Measurements from ENCODE around the gene GGCT. TPM values are rescaled to one million over a fixed set of nuclear protein-coding genes. Genes with fewer than 3 reads are reported as not detected.

The GGCT gene
- total RNA-seq, 3 donors from 2014 or later (not counting 1 experiment from before 2014, with no cell fraction given), result 8.7 to 10.8 (median 9.2) TPM

DNA sequence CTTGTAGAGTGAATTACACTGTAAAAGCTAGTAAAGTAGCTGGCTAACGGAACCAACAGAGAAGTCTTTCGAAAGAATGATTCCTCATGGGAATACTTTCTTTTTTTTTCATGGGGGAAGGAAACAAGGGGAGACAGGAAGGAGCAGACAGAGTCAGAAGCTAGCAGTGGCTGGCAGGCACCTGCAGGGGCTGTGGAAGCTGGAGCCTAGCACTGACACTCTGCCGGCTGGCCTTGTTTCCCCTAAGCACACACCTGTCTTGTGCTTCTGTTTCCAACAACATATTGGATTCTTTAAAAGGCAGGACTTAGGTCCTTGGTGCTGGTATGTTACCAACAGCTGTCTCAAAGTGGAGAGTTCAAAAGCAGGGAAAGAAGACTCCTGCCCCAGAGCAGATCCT is 50.7 kb downstream of the GGCT start:
- H3K27me3 ChIP-seq (ENCODE audit: control insufficient read depth, insufficient read depth, low read length), result no peaks in the 10 kb centered on the region
- no peak overlapping the region for H3K27ac ChIP-seq (ENCODE audit: low read length)
- WGBS (ENCODE audit: insufficient coverage), result 72% methylated on average over 3 of the region's 3 CpGs
- no peak overlapping the region for H3K27ac Mint-ChIP-seq
- intact Hi-C loops (cut with micrococcal nuclease), result no loop called here
- no peaks in the 10 kb centered on the region for H3K36me3 Mint-ChIP-seq
- H3K4me3 ChIP-seq (ENCODE audit: low read length), result no peak overlapping the region
- peaks cover 69% of the 10 kb centered on the region for H3K36me3 ChIP-seq (ENCODE audit: control insufficient read depth, insufficient read depth, low read length)
- no peaks in the 10 kb centered on the region for H3K4me1 Mint-ChIP-seq
- H3K4me1 ChIP-seq (ENCODE audit: control insufficient read depth, insufficient read depth, low read length), result no peaks in the 10 kb centered on the region
- H3K4me3 Mint-ChIP-seq, result no peak overlapping the region
- DNase-seq, result no peak
- ATAC-seq, result no peak
- TF ChIP-seq, protein P1, sequence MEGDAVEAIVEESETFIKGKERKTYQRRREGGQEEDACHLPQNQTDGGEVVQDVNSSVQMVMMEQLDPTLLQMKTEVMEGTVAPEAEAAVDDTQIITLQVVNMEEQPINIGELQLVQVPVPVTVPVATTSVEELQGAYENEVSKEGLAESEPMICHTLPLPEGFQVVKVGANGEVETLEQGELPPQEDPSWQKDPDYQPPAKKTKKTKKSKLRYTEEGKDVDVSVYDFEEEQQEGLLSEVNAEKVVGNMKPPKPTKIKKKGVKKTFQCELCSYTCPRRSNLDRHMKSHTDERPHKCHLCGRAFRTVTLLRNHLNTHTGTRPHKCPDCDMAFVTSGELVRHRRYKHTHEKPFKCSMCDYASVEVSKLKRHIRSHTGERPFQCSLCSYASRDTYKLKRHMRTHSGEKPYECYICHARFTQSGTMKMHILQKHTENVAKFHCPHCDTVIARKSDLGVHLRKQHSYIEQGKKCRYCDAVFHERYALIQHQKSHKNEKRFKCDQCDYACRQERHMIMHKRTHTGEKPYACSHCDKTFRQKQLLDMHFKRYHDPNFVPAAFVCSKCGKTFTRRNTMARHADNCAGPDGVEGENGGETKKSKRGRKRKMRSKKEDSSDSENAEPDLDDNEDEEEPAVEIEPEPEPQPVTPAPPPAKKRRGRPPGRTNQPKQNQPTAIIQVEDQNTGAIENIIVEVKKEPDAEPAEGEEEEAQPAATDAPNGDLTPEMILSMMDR (IDR thresholded peaks at IDR 0.05), result no peak
- no peaks in the 10 kb centered on the region for H3K9me3 Mint-ChIP-seq
- no peaks in the 10 kb centered on the region for H3K9me3 ChIP-seq (ENCODE audit: control insufficient read depth, insufficient read depth, low read length)
- H3K27me3 Mint-ChIP-seq (ENCODE audit: low read depth in 2 of 2), result no peaks in the 10 kb centered on the region

DNA sequence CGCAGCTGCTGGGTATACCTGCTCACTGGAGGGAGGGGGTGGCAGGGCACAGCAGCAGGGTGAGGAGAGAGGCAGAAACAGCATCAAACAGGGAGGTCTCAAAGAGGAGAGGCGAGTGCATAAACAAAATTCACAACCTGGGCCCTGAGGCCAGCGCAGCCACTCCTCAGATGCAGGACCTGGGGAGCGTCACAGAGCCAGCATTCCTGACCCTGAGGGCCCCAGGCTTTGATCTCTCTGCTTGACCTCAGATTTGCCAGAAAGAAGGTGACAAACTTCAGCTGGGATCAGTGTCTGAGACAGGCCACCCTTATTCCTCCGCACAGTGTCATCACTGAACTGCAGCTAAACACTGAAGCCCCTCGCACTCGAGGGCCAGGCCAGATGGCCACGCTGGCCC is 51.6 kb downstream of the GGCT start:
- Mint-ChIP-seq H3K4me3 (no peak overlapping the region), H3K27me3 (ENCODE audit: low read depth in 2 of 2) (no peaks in the 10 kb centered on the region), H3K4me1 (no peaks in the 10 kb centered on the region), H3K27ac (no peak overlapping the region), H3K36me3 (no peaks in the 10 kb centered on the region), H3K9me3 (no peaks in the 10 kb centered on the region)
- no peaks in the 10 kb centered on the region for H3K4me1 ChIP-seq (ENCODE audit: control insufficient read depth, insufficient read depth, low read length)
- H3K4me3 ChIP-seq (ENCODE audit: low read length), result no peak overlapping the region
- H3K36me3 ChIP-seq (ENCODE audit: control insufficient read depth, insufficient read depth, low read length), result peaks cover 75% of the 10 kb centered on the region
- ATAC-seq, result no peak
- no peak overlapping the region for H3K27ac ChIP-seq (ENCODE audit: low read length)
- TF ChIP-seq, protein P1 (IDR thresholded peaks at IDR 0.05), result no peak
- H3K27me3 ChIP-seq (ENCODE audit: control insufficient read depth, insufficient read depth, low read length), result no peaks in the 10 kb centered on the region
- WGBS (ENCODE audit: insufficient coverage), result 96% methylated on average over 8 of the region's 8 CpGs
- intact Hi-C loops (cut with micrococcal nuclease), result no loop called here
- no peaks in the 10 kb centered on the region for H3K9me3 ChIP-seq (ENCODE audit: control insufficient read depth, insufficient read depth, low read length)
- no peak for DNase-seq

DNA sequence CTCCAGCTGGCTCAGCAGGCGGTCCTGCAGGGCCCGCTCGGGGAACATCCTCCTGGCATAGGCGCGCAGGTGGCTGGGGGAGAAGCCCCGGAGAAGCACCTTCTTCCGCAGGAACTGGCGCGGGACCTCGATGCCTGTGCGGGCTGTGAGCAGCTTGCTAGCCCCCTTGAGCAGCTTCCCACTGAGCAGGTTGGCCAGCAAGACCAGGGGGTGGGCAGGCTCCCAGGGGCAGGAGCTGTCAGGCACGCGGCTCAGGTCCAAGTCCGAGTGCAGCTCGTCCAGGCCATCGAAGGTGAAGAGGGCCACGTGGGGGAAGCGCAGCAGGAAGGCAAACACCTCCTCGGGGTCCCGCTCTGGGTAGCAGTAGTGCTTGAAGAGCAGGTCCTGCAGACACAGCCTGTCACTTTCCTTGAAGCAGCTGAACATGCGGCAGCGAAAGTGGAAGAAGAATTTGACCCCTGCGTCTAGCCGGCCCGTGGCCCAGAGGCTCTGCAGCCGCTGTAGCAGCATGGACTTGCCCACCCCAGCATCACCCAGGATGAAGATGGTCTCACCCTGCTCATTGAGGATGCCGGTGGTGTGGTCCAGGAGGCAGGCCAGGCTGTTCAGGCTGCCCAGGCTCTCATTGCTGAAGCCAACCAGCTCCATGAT is 52.2 kb downstream of the GGCT start:
- Mint-ChIP-seq H3K36me3 (no peaks in the 10 kb centered on the region), H3K9me3 (no peaks in the 10 kb centered on the region), H3K4me1 (no peaks in the 10 kb centered on the region), H3K27ac (no peak overlapping the region), H3K4me3 (no peak overlapping the region), H3K27me3 (ENCODE audit: low read depth in 2 of 2) (no peaks in the 10 kb centered on the region)
- DNase-seq (no peak), ATAC-seq (no peak)
- 97% methylated on average over 27 of the region's 27 CpGs for WGBS (ENCODE audit: insufficient coverage)
- Histone ChIP-seq H3K9me3 (ENCODE audit: control insufficient read depth, insufficient read depth, low read length) (no peaks in the 10 kb centered on the region), H3K27me3 (ENCODE audit: control insufficient read depth, insufficient read depth, low read length) (no peaks in the 10 kb centered on the region), H3K36me3 (ENCODE audit: control insufficient read depth, insufficient read depth, low read length) (peaks cover 78% of the 10 kb centered on the region), H3K4me3 (ENCODE audit: low read length) (no peak overlapping the region), H3K27ac (ENCODE audit: low read length) (no peak overlapping the region), H3K4me1 (ENCODE audit: control insufficient read depth, insufficient read depth, low read length) (no peaks in the 10 kb centered on the region)
- TF ChIP-seq, protein P1 (IDR thresholded peaks at IDR 0.05), result no peak
- intact Hi-C loops (cut with micrococcal nuclease), result no loop called here

All from natural killer cell (primary cell).